IMR-90 (cell line): ENCODE results near the gene MRM2. TPM values are rescaled to one million over a fixed set of nuclear protein-coding genes. Genes with fewer than 3 reads are reported as not detected.

Experiments
- ATAC-seq: fragments of 200-7000 bp; cut with Tn5 transposase; 2 replicates; pipeline ENCODE4 v1.9.1; 2020; ENCODE audit warnings: low read depth, mild to moderate bottlenecking, moderate library complexity
- BruUV-seq: library from RNA; stranded (reverse); fragments of 400-500 nt; replicated peaks from 2 replicates; lab custom pipeline; 2021; lab: Mats Ljungman, UMichigan
- CTCF ChIA-PET: fragments of 300-600 bp; formaldehyde crosslinking; extraction: SDS; loops from one replicate; lab custom pipeline; 2021; ENCODE audit warnings: antibody characterized with exemption; lab: Yijun Ruan, JAX
- POLR2A ChIA-PET: fragments of 300-600 bp; sonication (Branson Sonifier 250); formaldehyde crosslinking; loops from one replicate; lab custom pipeline; 2022; ENCODE audit warnings: antibody characterized with exemption; ENCODE audit not compliant: unreplicated experiment; lab: Charles Lee
- DNase-seq: peaks from one replicate; pipeline ENCODE4 v3.0.0; 2013
- H2AFZ ChIP-seq: replicated peaks from 2 replicates; pipeline ENCODE3; 2013; ENCODE audit warnings: low read length, mild to moderate bottlenecking; ENCODE audit not compliant: poor library complexity
- H2AK5ac ChIP-seq: 2 replicates; pipeline ENCODE4 v1.6.1; 2013; ENCODE audit warnings: low read depth, low read length, inconsistent platforms
- H2AK9ac ChIP-seq: replicated peaks from 2 replicates; pipeline ENCODE3; 2013; ENCODE audit warnings: mild to moderate bottlenecking, low read depth, low read length, moderate library complexity; ENCODE audit not compliant: poor library complexity
- H2BK120ac ChIP-seq: 2 replicates; pipeline ENCODE4 v1.6.1; 2013; ENCODE audit warnings: low read depth, low read length, inconsistent platforms
- H2BK15ac ChIP-seq: 3 replicates; pipeline ENCODE4 v1.6.1; 2013; ENCODE audit warnings: low read depth, low read length, inconsistent platforms
- H2BK20ac ChIP-seq: 2 replicates; pipeline ENCODE4 v1.6.1; 2013; ENCODE audit warnings: low read depth, mild to moderate bottlenecking, inconsistent platforms, low read length, moderate library complexity
- H2BK5ac ChIP-seq: 2 replicates; pipeline ENCODE4 v1.6.1; 2013; ENCODE audit warnings: mild to moderate bottlenecking, low read depth, low read length, inconsistent platforms; ENCODE audit not compliant: poor library complexity, severe bottlenecking
- H3K14ac ChIP-seq: replicated peaks from 2 replicates; pipeline ENCODE4 v1.6.1; 2013; ENCODE audit warnings: low read depth, low read length, inconsistent platforms
- H3K18ac ChIP-seq: 2 replicates; pipeline ENCODE4 v1.6.1; 2013; ENCODE audit warnings: low read depth, low read length, control low read depth
- H3K23ac ChIP-seq: 2 replicates; pipeline ENCODE4 v1.6.1; 2013; ENCODE audit warnings: low read depth, low read length, inconsistent platforms
- H3K27ac ChIP-seq: 2 replicates; pipeline ENCODE4 v1.5.1; 2013; ENCODE audit warnings: mild to moderate bottlenecking, control low read depth, low read length; ENCODE audit not compliant: insufficient read depth
- H3K27me3 ChIP-seq: 2 replicates; pipeline ENCODE4 v1.6.1; 2013; ENCODE audit warnings: low read length; ENCODE audit not compliant: control insufficient read depth, insufficient read depth
- H3K36me3 ChIP-seq: 2 replicates; pipeline ENCODE4 v1.6.1; 2013; ENCODE audit warnings: low read length, mixed read lengths; ENCODE audit not compliant: control insufficient read depth, insufficient read depth
- H3K4ac ChIP-seq: 2 replicates; pipeline ENCODE4 v1.6.1; 2013; ENCODE audit warnings: low read depth, low read length, inconsistent platforms
- H3K4me1 ChIP-seq: 2 replicates; pipeline ENCODE4 v1.6.1; 2013; ENCODE audit warnings: low read length, mixed read lengths; ENCODE audit not compliant: control insufficient read depth, insufficient read depth
- H3K4me2 ChIP-seq: 2 replicates; pipeline ENCODE4 v1.6.1; 2013; ENCODE audit warnings: low read depth, mild to moderate bottlenecking, control low read depth, low read length, moderate library complexity
- H3K4me3 ChIP-seq: 2 replicates; pipeline ENCODE4 v1.5.1; 2013; ENCODE audit warnings: low read depth, mild to moderate bottlenecking, control low read depth, low read length, moderate library complexity; ENCODE audit not compliant: insufficient read depth
- H3K56ac ChIP-seq: 2 replicates; pipeline ENCODE4 v1.6.1; 2013; ENCODE audit warnings: low read length, inconsistent platforms; ENCODE audit not compliant: insufficient read depth; ENCODE audit errors: extremely low read depth
- H3K79me1 ChIP-seq, 2 experiments: 2 replicates each; pipeline ENCODE4 v1.6.1; 2013; ENCODE audit warnings: low read length in 2 of 2, inconsistent platforms in 1 of 2, low read depth in 1 of 2
- H3K9ac ChIP-seq: 2 replicates; pipeline ENCODE4 v1.6.1; 2013; ENCODE audit warnings: low read depth, low read length, control low read depth
- H3K9me1 ChIP-seq: 2 replicates; pipeline ENCODE4 v1.6.1; 2013; ENCODE audit warnings: low read length, inconsistent platforms; ENCODE audit not compliant: insufficient read depth
- H3K9me3 ChIP-seq: 2 replicates; pipeline ENCODE4 v1.6.1; 2013; ENCODE audit warnings: low read length; ENCODE audit not compliant: control insufficient read depth, insufficient read depth
- H4K20me1 ChIP-seq: 2 replicates; pipeline ENCODE4 v1.6.1; 2013; ENCODE audit warnings: low read length, inconsistent platforms; ENCODE audit not compliant: insufficient read depth
- H4K5ac ChIP-seq: 2 replicates; pipeline ENCODE4 v1.6.1; 2013; ENCODE audit warnings: mild to moderate bottlenecking, low read depth, low read length, control low read depth
- H4K8ac ChIP-seq, 2 experiments: 2 replicates each; pipeline ENCODE4 v1.6.1; 2013; ENCODE audit warnings: low read depth in 2 of 2, low read length in 2 of 2, control low read depth in 1 of 2, inconsistent platforms in 1 of 2
- H4K91ac ChIP-seq: 2 replicates; pipeline ENCODE4 v1.6.1; 2013; ENCODE audit warnings: low read depth, low read length, inconsistent platforms; ENCODE audit not compliant: insufficient read depth
- BHLHE40 ChIP-seq: fragments of 150-350 bp; IDR thresholded peaks from 2 replicates; pipeline ENCODE4 v1.6.1; 2016; ENCODE audit warnings: mild to moderate bottlenecking, low read depth, low read length
- CEBPB ChIP-seq: IDR thresholded peaks from 2 replicates; pipeline ENCODE4 v1.6.1; 2012; ENCODE audit warnings: low read depth, low read length, improper control_type of control experiment
- CHD1 ChIP-seq: IDR thresholded peaks from 2 replicates; pipeline ENCODE4 v1.6.1; 2012; ENCODE audit warnings: low read depth, low read length, improper control_type of control experiment
- CTCF ChIP-seq: conservative IDR thresholded peaks from 2 replicates; pipeline ENCODE4 v1.5.1; 2012; ENCODE audit warnings: mild to moderate bottlenecking, low read depth, low read length, improper control_type of control experiment
- ELK1 ChIP-seq: fragments of 150-350 bp; IDR thresholded peaks from 2 replicates; pipeline ENCODE4 v1.6.1; 2016; ENCODE audit warnings: low read depth, mild to moderate bottlenecking, low read length, moderate library complexity, borderline replicate concordance
- FOS ChIP-seq: fragments of 150-350 bp; IDR thresholded peaks from 2 replicates; pipeline ENCODE4 v1.6.1; 2016; ENCODE audit warnings: low read depth, low read length
- MAFK ChIP-seq: IDR thresholded peaks from 2 replicates; pipeline ENCODE4 v1.6.1; 2012; ENCODE audit warnings: low read depth, low read length, improper control_type of control experiment
- MAZ ChIP-seq: IDR thresholded peaks from 2 replicates; pipeline ENCODE4 v1.6.1; 2012; ENCODE audit warnings: low read depth, mild to moderate bottlenecking, low read length, improper control_type of control experiment, moderate library complexity, borderline replicate concordance
- MXI1 ChIP-seq: IDR thresholded peaks from 2 replicates; pipeline ENCODE4 v1.6.1; 2012; ENCODE audit warnings: low read depth, mild to moderate bottlenecking, low read length, moderate library complexity, borderline replicate concordance
- NFE2L2 ChIP-seq: fragments of 150-350 bp; IDR thresholded peaks from 2 replicates; pipeline ENCODE4 v1.6.1; 2016; ENCODE audit warnings: low read depth, mild to moderate bottlenecking, low read length
- POLR2A ChIP-seq: IDR thresholded peaks from 2 replicates; pipeline ENCODE4 v1.6.1; 2012; ENCODE audit warnings: mild to moderate bottlenecking, low read depth, low read length
- RAD21 ChIP-seq: IDR thresholded peaks from 2 replicates; pipeline ENCODE4 v1.6.1; 2012; ENCODE audit warnings: low read length, improper control_type of control experiment
- RCOR1 ChIP-seq: IDR thresholded peaks from 2 replicates; pipeline ENCODE4 v1.6.1; 2012; ENCODE audit warnings: mild to moderate bottlenecking, low read length, improper control_type of control experiment; ENCODE audit not compliant: insufficient replicate concordance
- RFX5 ChIP-seq: IDR thresholded peaks from 2 replicates; pipeline ENCODE4 v1.8.0; 2012; ENCODE audit warnings: low read depth, mild to moderate bottlenecking, low read length, moderate library complexity
- SMC3 ChIP-seq: fragments of 150-350 bp; IDR thresholded peaks from 2 replicates; pipeline ENCODE4 v1.6.1; 2016; ENCODE audit warnings: low read depth, mild to moderate bottlenecking, antibody characterized with exemption, low read length, moderate library complexity
- USF2 ChIP-seq: fragments of 150-350 bp; IDR thresholded peaks from 2 replicates; pipeline ENCODE4 v1.6.1; 2017; ENCODE audit warnings: mild to moderate bottlenecking, antibody characterized with exemption, low read length, low read depth
- WGBS, 2 experiments: methylation state at CpG; one replicate each; pipeline versions ENCODE4 v1.1.5 to v1.1.7; 2013; ENCODE audit warnings: missing lambda C conversion rate in 2 of 2; ENCODE audit not compliant: insufficient read length in 1 of 2; ENCODE audit errors: extremely low coverage in 2 of 2; 5-methylcytosine and 5-hydroxymethylcytosine counted together
- dilution Hi-C: fragments of 300-500 bp; cut with HindIII; formaldehyde crosslinking; loops from one replicate; pipeline ENCODE4 v1.14.3; 2018; ENCODE audit warnings: low sequenced_read_pairs; ENCODE audit not compliant: unreplicated experiment
- in situ Hi-C: fragments of 300-500 bp; cut with MboI; formaldehyde crosslinking; loops from 3 replicates; pipeline ENCODE4 v1.14.3; 2019; ENCODE audit warnings: low sequenced_read_pairs, inconsistent platforms, mixed read lengths
- intact Hi-C: fragments of 100-400 bp; cut with micrococcal nuclease; formaldehyde crosslinking; loops from 2 replicates; pipeline ENCODE4 v1.10.0; 2022
- polyA plus RNA-seq, 3 experiments: library from polyadenylated mRNA; depleted of rRNA; stranded (reverse); fragments of >200 nt; gene quantifications; 2 replicates each; pipeline ENCODE4 v1.2.3, GENCODE V29; 2012; ENCODE audit warnings: low replicate concordance in 1 of 3
- total RNA-seq: library from RNA; depleted of rRNA; stranded (reverse); fragments of >200 nt; gene quantifications from 2 replicates; pipeline ENCODE4 v1.2.3, GENCODE V29; 2012

Gene MRM2
- total and polyA plus RNA-seq, 2 of the 4 experiments (the other 2 are of a cell fraction), result 19.1 to 23.8 TPM

DNA sequence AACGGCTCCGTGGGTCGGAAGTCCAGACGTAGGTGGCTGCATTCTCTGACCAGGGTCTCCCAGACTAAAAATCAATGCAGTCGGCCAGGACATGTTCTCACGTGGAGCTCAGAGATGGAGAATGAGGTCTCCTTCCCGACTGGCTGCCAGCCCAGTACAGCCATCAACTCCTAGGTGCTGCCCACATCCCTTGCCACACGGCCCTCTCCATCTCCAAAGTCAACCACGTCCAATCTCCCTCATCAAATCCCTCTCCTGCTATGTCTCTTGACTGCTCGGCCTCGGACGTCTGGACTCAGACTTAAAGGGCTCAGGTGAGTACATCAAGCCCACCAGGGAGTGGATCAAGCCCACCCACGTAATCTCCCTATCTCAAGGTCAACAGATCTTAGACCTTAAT is 16.2 kb downstream of the MRM2 start:
- H3K4me1 ChIP-seq, result no peaks in the 10 kb centered on the region
- no TSS peak for BruUV-seq
- intact Hi-C loops (no loop called here), in situ Hi-C loops (no loop called here), dilution Hi-C loops (no loop called here)
- no peak overlapping the region for H3K9ac ChIP-seq
- no peak overlapping the region for H2AK9ac ChIP-seq
- H3K4me2 ChIP-seq, result no peak overlapping the region
- no peak overlapping the region for H3K4me3 ChIP-seq
- 100% methylated on average over 5 of the region's 13 CpGs; no CpG with 5 or more reads in 1 of the 2 experiments for WGBS, 2 experiments
- no peak overlapping the region for H2BK20ac ChIP-seq
- CTCF ChIA-PET, result no interaction called here
- DNase-seq (no peak), ATAC-seq (no peak)
- no peak overlapping the region for H4K8ac ChIP-seq
- H3K9me3 ChIP-seq, result no peaks in the 10 kb centered on the region
- H3K56ac ChIP-seq, result no peak overlapping the region
- H3K36me3 ChIP-seq, result peaks cover 52% of the 10 kb centered on the region
- no peak overlapping the region for H3K4ac ChIP-seq
- H2BK15ac ChIP-seq, result no peak overlapping the region
- TF ChIP-seq CTCF (no peak), CEBPB (no peak), MAZ (no peak), POLR2A (no peak), NFE2L2 (no peak), RCOR1 (no peak), FOS (no peak), RAD21 (no peak), BHLHE40 (no peak), USF2 (no peak), RFX5 (no peak), MAFK (no peak), MXI1 (no peak), CHD1 (no peak), ELK1 (no peak), SMC3 (no peak)
- POLR2A ChIA-PET, result no interaction called here
- H2AK5ac ChIP-seq, result no peak overlapping the region
- H4K91ac ChIP-seq, result no peak overlapping the region
- no peaks in the 10 kb centered on the region; the same call in 1 of the 2 replicates for H4K20me1 ChIP-seq
- H2BK5ac ChIP-seq, result no peak overlapping the region
- peaks cover 11 to 43% of the 10 kb centered on the region in 2 experiments for H3K79me1 ChIP-seq
- no peak overlapping the region for H3K23ac ChIP-seq
- H3K27me3 ChIP-seq, result no peaks in the 10 kb centered on the region
- no peak overlapping the region for H3K14ac ChIP-seq
- no peak overlapping the region for H3K18ac ChIP-seq
- H2AFZ ChIP-seq, result no peak overlapping the region
- no peak overlapping the region for H4K5ac ChIP-seq
- no peaks in the 10 kb centered on the region for H3K9me1 ChIP-seq
- no peak overlapping the region for H3K27ac ChIP-seq
- H2BK120ac ChIP-seq, result no peak overlapping the region
